ENCODE measurements around the gene RBPMS2.
A peak's percentile ranks its signal among the peaks of the same experiment; 100 is the strongest.
"Not testable (repeated sequence)": the region's sequence is repeated elsewhere in the genome, so short reads cannot be mapped to it uniquely, and the experiment has no call there.

RBPMS2 gene

GRCh38 chr15:64749999-64750657 lies 25.3 kb downstream of the RBPMS2 start:
- peak; percentile 48 for DNase-seq

GRCh38 chr15:64749167-64749566 lies 26.2 kb downstream of the RBPMS2 start:
- DNase-seq: no peak

GRCh38 chr15:64748251-64748650 lies 27.1 kb downstream of the RBPMS2 start:
- no peak for DNase-seq

- DNase-seq: no peak
Measured at GRCh38 chr15:64747578-64747977, 27.8 kb downstream of the RBPMS2 start.

GRCh38 chr15:64746921-64747320 lies 28.5 kb downstream of the RBPMS2 start:
- DNase-seq: no peak

- DNase-seq: no peak
Measured at GRCh38 chr15:64746356-64746755, 29.0 kb downstream of the RBPMS2 start.

- no peak for DNase-seq
Measured at GRCh38 chr15:64743691-64744090, 31.7 kb downstream of the RBPMS2 start.

GRCh38 chr15:64742921-64743320 lies 32.5 kb downstream of the RBPMS2 start:
- DNase-seq: no peak

- peak; percentile 28 for DNase-seq
Measured at GRCh38 chr15:64742385-64742784, 33.0 kb downstream of the RBPMS2 start.

GRCh38 chr15:64741708-64742107 lies 33.7 kb downstream of the RBPMS2 start:
- not testable (repeated sequence) for DNase-seq

GRCh38 chr15:64740311-64741170 lies 34.8 kb downstream of the RBPMS2 start:
- DNase-seq: peak; percentile 68

GRCh38 chr15:64739577-64740143 lies 35.7 kb downstream of the RBPMS2 start:
- no peak for DNase-seq

GRCh38 chr15:64739156-64739555 lies 36.2 kb downstream of the RBPMS2 start:
- DNase-seq: peak; percentile 50

GRCh38 chr15:64738226-64739095 lies 36.9 kb downstream of the RBPMS2 start:
- DNase-seq: peak; percentile 86

- no peak for DNase-seq
Measured at GRCh38 chr15:64732156-64732860, 43.1 kb downstream of the RBPMS2 start.

- DNase-seq: no peak
Measured at GRCh38 chr15:64731805-64732151, 43.6 kb downstream of the RBPMS2 start.

- DNase-seq: peak; percentile 90
Measured at GRCh38 chr15:64731012-64731804, 44.2 kb downstream of the RBPMS2 start.

GRCh38 chr15:64730151-64730550 lies 45.2 kb downstream of the RBPMS2 start:
- DNase-seq: no peak

GRCh38 chr15:64720188-64720587 lies 55.2 kb downstream of the RBPMS2 start:
- DNase-seq: no peak

GRCh38 chr15:64717735-64718495 lies 57.5 kb downstream of the RBPMS2 start:
- DNase-seq: no peak

- no peak for DNase-seq
Measured at GRCh38 chr15:64717130-64717529, 58.3 kb downstream of the RBPMS2 start.
